Measurements from ENCODE around the gene MEF2D.

Gene MEF2D

DNA sequence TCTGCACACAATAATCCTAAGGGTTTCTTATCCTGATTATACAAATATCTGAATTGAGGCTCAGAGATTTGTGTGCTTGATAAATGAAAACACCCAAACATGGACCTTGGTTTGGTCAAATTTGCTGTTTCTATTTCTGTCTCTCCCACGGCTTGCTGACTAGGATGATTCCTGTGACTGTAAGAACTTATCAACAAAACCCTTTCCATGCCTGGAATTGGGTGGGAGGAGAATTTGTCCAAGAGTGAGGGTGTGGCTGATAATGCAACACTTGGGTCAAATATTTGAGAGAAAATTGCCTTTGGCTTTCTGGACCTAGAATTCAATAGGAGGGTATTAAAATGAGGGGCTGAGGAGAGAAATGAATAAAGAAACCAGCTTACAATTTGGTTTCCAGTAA is 83.6 kb downstream of the MEF2D start:
- Histone ChIP-seq H3K4me3 (ENCODE audit: low read length) (no peak overlapping the region), H3K9me3 (replicated peaks; ENCODE audit: insufficient read depth, low read length) (no peaks in the 10 kb centered on the region), H3K27ac (ENCODE audit: low read length) (no peak overlapping the region), H2AFZ (ENCODE audit: low read length) (no peak overlapping the region), H3K27me3 (replicated peaks; ENCODE audit: insufficient read depth, low read length) (peaks cover 54% of the 10 kb centered on the region), H3K4me1 (ENCODE audit: low read length) (0 out of 2 replicates have a peak, but pooled peaks cover 4% of the 10 kb centered on the region), H3K9me2 (replicated peaks; ENCODE audit: insufficient read depth, low read length) (no peaks in the 10 kb centered on the region), H3K9ac (ENCODE audit: low read length) (no peak overlapping the region), H3K36me3 (replicated peaks; ENCODE audit: insufficient read depth, low read length) (no peaks in the 10 kb centered on the region), H3K4me2 (ENCODE audit: low read depth, low read length) (no peak overlapping the region), H4K20me1 (ENCODE audit: insufficient read depth, low read length) (no peaks in the 10 kb centered on the region), H3K79me2 (ENCODE audit: low read length) (no peaks in the 10 kb centered on the region), H3F3A (ENCODE audit: insufficient read depth, low read length) (peaks cover 13% of the 10 kb centered on the region; the same call in 1 of the 2 replicates)
- no peak for TF ChIP-seq EZH2phosphoT487 (IDR thresholded peaks at IDR 0.05; ENCODE audit: low read length)
- no peak for TF ChIP-seq EZH2 (optimal IDR thresholded peaks at IDR 0.05; ENCODE audit: low read depth, low read length)
- TF ChIP-seq, protein P1, sequence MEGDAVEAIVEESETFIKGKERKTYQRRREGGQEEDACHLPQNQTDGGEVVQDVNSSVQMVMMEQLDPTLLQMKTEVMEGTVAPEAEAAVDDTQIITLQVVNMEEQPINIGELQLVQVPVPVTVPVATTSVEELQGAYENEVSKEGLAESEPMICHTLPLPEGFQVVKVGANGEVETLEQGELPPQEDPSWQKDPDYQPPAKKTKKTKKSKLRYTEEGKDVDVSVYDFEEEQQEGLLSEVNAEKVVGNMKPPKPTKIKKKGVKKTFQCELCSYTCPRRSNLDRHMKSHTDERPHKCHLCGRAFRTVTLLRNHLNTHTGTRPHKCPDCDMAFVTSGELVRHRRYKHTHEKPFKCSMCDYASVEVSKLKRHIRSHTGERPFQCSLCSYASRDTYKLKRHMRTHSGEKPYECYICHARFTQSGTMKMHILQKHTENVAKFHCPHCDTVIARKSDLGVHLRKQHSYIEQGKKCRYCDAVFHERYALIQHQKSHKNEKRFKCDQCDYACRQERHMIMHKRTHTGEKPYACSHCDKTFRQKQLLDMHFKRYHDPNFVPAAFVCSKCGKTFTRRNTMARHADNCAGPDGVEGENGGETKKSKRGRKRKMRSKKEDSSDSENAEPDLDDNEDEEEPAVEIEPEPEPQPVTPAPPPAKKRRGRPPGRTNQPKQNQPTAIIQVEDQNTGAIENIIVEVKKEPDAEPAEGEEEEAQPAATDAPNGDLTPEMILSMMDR (IDR thresholded peaks at IDR 0.05; ENCODE audit: low read length) = no peak
- no peak for DNase-seq

DNA sequence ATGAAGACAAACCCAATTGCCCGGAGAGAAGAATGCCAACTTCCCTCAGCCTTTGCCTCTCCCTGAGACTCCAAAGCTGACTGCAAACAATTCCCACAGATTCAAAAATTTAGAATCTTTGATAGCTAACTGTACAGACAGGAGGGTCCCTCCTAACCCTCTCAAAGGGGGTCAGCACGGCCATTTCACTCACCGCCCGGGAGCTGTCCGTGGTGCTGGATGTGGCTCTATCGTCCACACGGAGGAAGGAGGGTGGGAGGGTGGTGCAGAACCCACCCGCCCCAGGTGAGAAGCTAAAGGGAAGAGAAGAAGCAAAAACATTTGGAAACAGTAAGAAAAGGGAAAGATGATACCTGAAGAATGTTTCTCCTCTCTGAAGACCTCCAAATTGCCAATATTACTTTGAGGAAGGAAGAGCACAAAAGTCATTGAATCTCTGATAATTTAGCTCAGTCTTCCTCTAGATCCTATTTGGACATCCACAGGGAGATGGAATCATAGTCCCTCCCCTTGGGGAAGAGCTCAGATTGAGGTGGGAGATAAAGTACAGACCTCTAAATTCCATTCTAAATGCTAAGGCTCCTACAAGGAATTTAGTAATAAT is 86.0 kb downstream of the MEF2D start:
- Histone ChIP-seq H3F3A (ENCODE audit: insufficient read depth, low read length) (peaks cover under 1% of the 10 kb centered on the region; the same call in 1 of the 2 replicates), H3K4me1 (ENCODE audit: low read length) (no peaks in the 10 kb centered on the region), H3K36me3 (replicated peaks; ENCODE audit: insufficient read depth, low read length) (no peaks in the 10 kb centered on the region), H3K9ac (ENCODE audit: low read length) (no peak overlapping the region), H3K4me2 (ENCODE audit: low read depth, low read length) (no peak overlapping the region), H3K9me3 (replicated peaks; ENCODE audit: insufficient read depth, low read length) (no peaks in the 10 kb centered on the region), H3K27me3 (replicated peaks; ENCODE audit: insufficient read depth, low read length) (peaks cover 56% of the 10 kb centered on the region), H3K9me2 (replicated peaks; ENCODE audit: insufficient read depth, low read length) (no peaks in the 10 kb centered on the region), H3K27ac (ENCODE audit: low read length) (no peak overlapping the region), H3K79me2 (ENCODE audit: low read length) (no peaks in the 10 kb centered on the region), H3K4me3 (ENCODE audit: low read length) (no peak overlapping the region), H4K20me1 (ENCODE audit: insufficient read depth, low read length) (no peaks in the 10 kb centered on the region), H2AFZ (ENCODE audit: low read length) (no peak overlapping the region)
- TF ChIP-seq, protein P1 (IDR thresholded peaks at IDR 0.05; ENCODE audit: low read length) = no peak
- no peak for TF ChIP-seq EZH2phosphoT487 (IDR thresholded peaks at IDR 0.05; ENCODE audit: low read length)
- TF ChIP-seq EZH2 (optimal IDR thresholded peaks at IDR 0.05; ENCODE audit: low read depth, low read length) = no peak
- DNase-seq = no peak

All from MM.1S (cell line).